ENCODE results near the gene BFAR. TPM values are rescaled to one million over a fixed set of nuclear protein-coding genes. Genes with fewer than 3 reads are reported as not detected.
"Not testable (repeated sequence)": the region's sequence is repeated elsewhere in the genome, so short reads cannot be mapped to it uniquely, and the experiment has no call there.

The BFAR gene
- total RNA-seq, 2 donors from 2014 or later = 64.8 to 65.9 TPM

DNA sequence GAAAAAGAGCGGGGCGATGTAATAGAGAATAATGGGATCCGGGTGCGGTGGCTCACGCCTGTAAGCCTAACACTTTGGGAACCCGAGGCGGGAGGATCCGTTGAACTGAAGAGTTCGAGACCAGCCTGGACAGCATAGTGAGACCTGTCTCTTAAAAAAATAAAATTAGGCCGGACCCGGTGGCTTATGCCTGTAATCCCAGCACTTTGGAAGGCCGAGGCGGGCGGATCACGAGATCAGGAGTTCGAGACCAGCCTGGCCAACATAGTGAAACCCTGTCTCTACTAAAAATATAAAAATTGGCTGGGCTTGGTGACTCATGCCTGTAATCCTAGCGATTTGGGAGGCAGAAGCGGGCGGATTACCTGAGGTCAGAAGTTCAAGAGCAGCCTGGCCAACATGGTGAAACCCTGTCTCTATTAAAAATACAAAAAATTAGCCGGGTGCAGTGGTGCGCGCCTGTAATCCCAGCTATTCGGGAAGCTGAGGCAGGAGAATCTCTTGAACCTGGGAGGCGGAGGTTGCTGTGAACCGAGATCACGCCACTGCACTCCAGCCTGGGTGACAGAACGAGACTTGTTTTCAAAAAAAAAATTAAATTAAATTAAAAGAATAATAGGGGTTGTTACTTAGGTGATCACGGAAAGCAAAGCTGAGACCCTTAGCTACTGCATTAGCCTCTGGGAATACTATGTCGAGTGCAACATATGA, 2.0 kb upstream of the BFAR start:
- ATAC-seq; intact Hi-C loops (cut with DNase I, micrococcal nuclease): not testable (repeated sequence)
- peak; percentile 47 to 59 for DNase-seq

DNA sequence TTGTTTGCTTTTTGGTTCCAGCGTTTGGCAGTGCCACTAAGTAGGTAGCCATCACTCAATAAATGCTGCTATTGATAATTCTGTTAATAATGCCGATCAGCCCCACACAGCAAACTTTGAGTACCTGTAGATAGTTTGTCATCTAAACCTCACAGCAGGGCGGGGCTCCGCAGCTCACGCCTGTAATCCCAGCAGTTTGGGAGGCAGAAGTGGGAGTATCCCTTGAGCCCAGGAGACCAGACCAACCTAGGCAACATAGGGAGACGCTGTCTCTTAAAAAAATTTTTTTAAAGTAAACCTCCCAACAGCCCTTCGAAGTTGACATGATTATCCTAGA, 1.6 kb downstream of the BFAR start:
- intact Hi-C loops (cut with DNase I, micrococcal nuclease) = no loop called here
- ATAC-seq = no peak
- peak in 1 of 2 donors; percentile 44 for DNase-seq

DNA sequence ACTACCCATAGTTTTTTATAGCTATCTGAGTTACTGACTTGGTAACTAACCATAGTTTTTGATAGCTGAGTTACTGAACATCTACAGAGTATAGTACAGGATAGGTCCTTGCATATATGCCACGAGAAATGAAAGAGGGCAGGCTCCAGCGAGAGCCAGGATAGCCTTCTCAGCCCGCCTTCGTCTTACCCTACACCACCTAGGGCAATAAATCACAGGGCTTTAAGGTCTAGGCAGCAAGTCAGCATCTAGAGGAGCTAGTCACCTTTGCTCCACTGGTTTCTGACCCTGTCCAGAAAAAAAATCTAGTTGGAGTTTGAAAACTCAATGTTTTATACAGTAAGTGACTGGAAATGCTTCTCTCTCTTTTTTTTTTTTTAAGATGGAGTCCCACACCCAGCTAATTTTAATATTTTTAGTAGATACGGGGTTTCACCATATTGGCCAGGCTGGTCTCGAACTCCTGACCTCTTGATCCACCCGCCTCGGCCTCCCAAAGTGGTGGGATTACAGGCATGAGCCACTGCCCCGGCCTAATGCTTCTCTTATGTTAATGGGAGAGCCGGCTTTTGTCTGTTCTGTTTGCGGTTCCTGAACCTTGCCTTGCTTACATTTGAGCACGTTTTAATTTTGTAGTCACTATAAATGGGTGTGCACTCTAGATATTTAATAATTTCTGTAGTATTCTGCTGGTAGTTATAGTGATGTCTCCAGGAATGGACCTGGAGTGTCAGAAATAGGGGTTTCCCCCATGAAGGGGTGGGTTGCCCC, 2.8 kb downstream of the BFAR start:
- DNase-seq = no peak
- intact Hi-C loops (cut with DNase I, micrococcal nuclease) = no loop called here
- ATAC-seq = no peak

- ATAC-seq; intact Hi-C loops (cut with DNase I, micrococcal nuclease); DNase-seq: not testable (repeated sequence)
Measured at GRCh38 chr16:14636179-14636950, 3.6 kb downstream of the BFAR start.

DNA sequence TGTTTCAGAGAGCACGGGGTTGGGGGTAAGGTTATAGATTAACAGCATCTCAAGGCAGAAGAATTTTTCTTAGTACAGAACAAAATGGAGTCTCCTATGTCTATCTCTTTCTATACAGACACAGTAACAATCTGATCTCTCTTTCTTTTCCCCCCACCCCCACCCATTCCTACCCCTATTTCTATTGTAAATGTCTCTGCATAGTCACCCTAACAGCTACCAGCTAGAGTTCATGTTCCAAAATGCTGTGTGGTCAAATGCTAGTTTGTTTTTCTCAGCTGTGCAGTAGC, 4.1 kb downstream of the BFAR start:
- ATAC-seq; DNase-seq; intact Hi-C loops (cut with DNase I, micrococcal nuclease): not testable (repeated sequence)

DNA sequence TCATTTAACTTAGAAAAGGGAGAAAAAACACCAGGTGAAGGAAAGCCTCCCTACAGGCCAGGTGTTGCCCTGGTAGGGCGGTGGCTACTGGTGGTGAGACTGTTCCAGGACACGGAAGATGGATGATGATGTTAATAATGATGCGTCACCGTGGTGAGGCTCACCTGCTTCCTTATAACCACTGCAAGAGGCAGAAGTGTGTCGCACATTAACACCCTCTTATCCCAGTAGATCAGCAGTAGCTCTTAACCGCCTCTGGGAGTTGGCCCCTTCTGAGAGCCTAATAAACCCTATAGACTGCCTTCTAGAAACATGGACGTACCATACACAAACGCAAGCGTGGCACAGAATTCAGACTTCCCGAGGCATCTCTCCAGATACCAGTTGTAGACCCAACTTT, 7.8 kb downstream of the BFAR start:
- ATAC-seq (peak; percentile 97), DNase-seq (peak; percentile 65 to 85)
- intact Hi-C loops (cut with DNase I, micrococcal nuclease) = no loop called here

DNA sequence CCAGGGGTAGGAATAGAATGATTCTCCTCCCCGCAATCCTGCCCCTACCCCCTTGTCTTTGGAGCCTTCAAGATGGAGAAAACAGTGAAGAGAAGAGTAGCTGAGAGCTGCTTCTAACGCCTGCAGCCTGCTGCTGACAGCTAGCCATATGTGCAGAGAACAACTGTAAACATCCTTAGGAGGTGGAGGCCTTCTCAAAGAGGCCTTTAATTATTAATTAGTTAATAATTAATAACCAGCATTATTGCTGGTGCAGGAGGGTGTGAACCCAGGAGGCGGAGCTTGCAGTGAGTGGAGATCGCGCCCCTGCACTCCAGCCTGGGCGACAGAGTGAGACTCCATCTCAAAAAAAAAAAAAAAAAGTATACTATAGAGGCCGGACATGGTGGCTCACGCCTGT, 8.5 kb downstream of the BFAR start:
- ATAC-seq = no peak
- intact Hi-C loops (cut with DNase I, micrococcal nuclease) = no loop called here
- no peak for DNase-seq

GRCh38 chr16:14641926-14642325, 9.2 kb downstream of the BFAR start:
- DNase-seq (no peak), ATAC-seq (no peak)
- intact Hi-C loops (cut with DNase I, micrococcal nuclease) = no loop called here

DNA sequence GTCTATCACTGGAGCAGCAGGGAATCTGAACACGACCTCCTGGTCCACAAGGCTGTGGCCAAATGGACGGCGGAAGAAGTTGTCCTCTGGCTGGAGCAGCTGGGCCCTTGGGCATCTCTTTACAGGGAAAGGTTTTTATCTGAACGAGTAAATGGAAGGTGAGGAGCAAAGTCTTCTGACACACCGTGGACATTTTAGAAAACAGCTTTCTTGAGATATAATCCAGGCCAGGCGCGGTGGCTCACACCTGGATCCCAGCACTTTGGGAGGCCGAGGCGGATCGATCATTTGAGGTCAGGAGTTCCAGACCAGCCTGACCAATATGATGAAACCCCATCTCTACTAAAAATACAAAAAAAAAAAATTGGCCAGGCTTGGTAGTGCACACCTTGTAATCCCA, 17.1 kb downstream of the BFAR start:
- ATAC-seq = no peak
- no peak for DNase-seq
- intact Hi-C loops (cut with DNase I, micrococcal nuclease) = no loop called here

- ATAC-seq = no peak
- intact Hi-C loops (cut with DNase I, micrococcal nuclease) = no loop called here
Measured at GRCh38 chr16:14650629-14651028, 17.9 kb downstream of the BFAR start.

DNA sequence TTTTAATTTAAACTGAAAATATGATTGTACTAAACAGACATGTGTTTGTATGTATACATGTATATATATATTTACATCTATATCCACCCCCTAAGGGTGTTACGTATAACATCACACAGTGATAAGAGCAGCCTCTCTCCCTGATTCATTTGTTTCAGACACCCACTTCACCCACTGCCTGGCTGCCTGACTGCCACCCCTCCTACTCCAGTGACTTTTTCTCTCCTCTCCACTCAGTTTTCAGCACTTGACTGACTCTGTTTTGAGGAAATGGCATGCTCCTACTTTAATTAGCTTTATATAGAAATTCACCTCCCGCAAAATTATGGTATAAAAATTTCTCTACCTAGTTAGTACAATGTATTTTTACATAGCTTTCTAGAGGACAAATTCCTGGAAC, 20.0 kb downstream of the BFAR start:
- ATAC-seq (no peak), DNase-seq (no peak)
- intact Hi-C loops (cut with DNase I, micrococcal nuclease) = no loop called here

More at GRCh38 chr16:14650629-14651028, 17.9 kb downstream of the BFAR start:
- no peak for DNase-seq

- ATAC-seq = peak; percentile 44
- intact Hi-C loops (cut with DNase I, micrococcal nuclease) = no loop called here
- DNase-seq = peak in 1 of 2 donors; percentile 60
Measured at GRCh38 chr16:14658063-14658462, 25.3 kb downstream of the BFAR start.

GRCh38 chr16:14667347-14668266, 34.9 kb downstream of the BFAR start:
- peak; percentile 6 for ATAC-seq
- peak in 1 of 2 donors; percentile 33 for DNase-seq
- intact Hi-C loops (cut with DNase I, micrococcal nuclease) = no loop called here

- peak in 1 of 2 donors; percentile 38 for DNase-seq
- peak; percentile 79 for ATAC-seq
- intact Hi-C loops (cut with DNase I, micrococcal nuclease) = no loop called here
Measured at GRCh38 chr16:14668556-14669223, 35.9 kb downstream of the BFAR start.

DNA sequence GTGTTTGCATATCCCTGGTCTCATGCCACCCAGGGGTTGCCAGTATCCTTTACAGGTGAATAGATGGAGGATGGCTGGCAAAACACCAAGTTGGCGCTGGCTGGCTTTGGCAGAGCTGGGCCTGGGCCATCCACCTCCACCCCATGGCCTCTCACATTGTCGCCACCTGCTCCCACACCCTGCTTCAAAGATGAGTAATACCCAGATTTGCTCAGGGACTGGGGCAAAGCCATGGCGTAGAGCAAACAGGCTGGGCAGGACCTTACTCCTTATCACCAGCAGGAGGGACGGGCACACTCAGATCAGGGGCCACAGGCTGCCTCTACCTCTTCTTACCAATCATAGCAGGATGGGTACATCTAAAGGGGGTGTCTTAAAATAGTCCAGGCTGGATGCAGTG, 37.0 kb downstream of the BFAR start:
- ATAC-seq (peak; percentile 79), DNase-seq (peak; percentile 91 to 95)
- intact Hi-C loops (cut with DNase I, micrococcal nuclease) = no loop called here

- DNase-seq = peak; percentile 48 to 62
- ATAC-seq = peak; percentile 47
- intact Hi-C loops (cut with DNase I, micrococcal nuclease) = no loop called here
Measured at GRCh38 chr16:14672403-14672971, 39.7 kb downstream of the BFAR start.

DNA sequence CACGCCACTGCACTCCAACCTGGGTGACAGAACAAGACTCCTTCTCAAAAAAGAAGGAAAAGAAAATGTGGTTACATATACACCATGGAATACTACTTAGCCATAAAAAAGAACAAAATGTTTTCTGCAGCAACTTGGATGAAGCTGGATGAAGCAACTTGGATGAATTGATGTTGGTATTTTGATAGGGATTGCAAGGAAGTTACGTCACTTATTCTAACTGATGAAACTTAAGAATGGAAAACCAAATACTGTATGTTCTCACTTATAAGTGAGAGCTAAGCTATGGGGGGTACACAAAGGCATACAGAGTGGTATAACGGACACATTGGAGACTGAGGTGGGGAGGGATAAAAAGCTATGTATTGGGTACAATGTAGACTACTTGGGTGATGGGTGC, 43.9 kb downstream of the BFAR start:
- intact Hi-C loops (cut with DNase I, micrococcal nuclease) = no loop called here
- DNase-seq (no peak), ATAC-seq (no peak)

GRCh38 chr16:14677627-14678026, 44.9 kb downstream of the BFAR start:
- intact Hi-C loops (cut with DNase I, micrococcal nuclease) = no loop called here
- ATAC-seq (no peak), DNase-seq (no peak)

All from left colon (tissue), 2 donors.